GM20431 (cell line): ENCODE measurements around the gene USP2.

Experiments used
- in situ Hi-C: fragments of 300-500 bp; cut with MseI, MboI; formaldehyde crosslinking; loops from one replicate; pipeline ENCODE4 v1.15.0; 2020; ENCODE audit warnings: low sequenced_read_pairs; ENCODE audit not compliant: unreplicated experiment

Gene USP2

GRCh38 chr11:119315131-119316015, 66.1 kb downstream of the USP2 start:
- in situ Hi-C loops, result no loop called here

DNA sequence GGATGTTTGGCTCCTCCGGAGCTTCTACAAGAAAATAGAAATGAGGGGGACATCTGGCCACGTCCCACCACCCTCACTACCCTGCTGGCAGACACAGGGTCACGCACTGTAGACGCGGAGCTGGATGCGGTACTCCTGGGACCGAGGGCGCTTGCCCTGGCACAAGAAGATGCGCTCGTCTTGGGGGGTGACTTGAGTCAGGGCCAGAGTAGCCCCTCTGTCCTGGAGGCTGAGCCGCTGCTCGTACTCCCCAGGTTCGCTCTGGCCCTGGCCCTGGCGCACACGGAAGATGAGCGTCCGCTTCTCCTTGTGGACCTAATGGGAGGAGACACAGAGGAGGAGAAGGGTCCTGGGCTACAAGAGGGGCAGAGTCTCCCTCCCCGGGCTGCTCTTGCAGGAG, 66.8 kb downstream of the USP2 start:
- in situ Hi-C loops, result no loop called here

DNA sequence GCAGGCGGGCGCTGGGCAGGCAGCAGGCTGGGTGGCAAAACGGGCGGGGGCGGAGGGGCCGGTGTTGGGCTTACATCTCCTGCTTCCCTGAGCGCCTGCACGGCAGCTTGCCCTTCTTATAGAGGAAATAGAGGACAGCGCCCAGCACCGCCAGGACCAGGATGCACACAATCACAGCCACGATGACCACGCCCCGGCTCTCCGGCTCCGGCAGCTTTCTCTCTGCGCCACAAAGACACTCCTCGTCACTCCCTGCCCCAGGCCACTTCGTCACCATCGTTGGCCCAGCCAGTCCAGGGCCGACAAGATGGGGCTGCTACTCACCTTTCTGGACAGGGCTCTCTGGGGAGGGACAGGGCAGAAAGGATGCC, 70.8 kb downstream of the USP2 start:
- in situ Hi-C loops, result no loop called here

- in situ Hi-C loops, result no loop called here
Observed at GRCh38 chr11:119309953-119310681, 71.4 kb downstream of the USP2 start.

DNA sequence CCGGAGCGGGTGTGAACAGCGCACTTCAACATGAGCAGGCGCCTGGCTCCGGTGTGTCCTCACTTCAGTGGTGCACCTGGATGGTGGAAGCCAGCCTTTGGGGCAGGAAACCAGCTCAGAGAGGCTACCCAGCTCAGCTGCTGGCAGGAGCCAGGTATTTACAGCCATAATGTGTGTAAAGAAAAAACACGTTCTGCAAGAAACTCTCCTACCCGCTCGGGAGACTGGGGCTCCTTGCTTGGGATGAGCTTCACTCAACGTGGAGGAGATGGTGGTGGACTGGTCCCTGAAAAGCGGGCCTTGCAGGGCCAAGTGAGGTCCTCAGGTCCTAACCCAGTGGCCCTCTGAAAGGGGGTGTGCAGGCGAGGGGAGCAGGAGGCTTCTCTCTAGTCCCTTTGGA, 72.1 kb downstream of the USP2 start:
- in situ Hi-C loops, result no loop called here

GRCh38 chr11:119307974-119308373, 73.5 kb downstream of the USP2 start:
- in situ Hi-C loops, result no loop called here

- in situ Hi-C loops, result no loop called here
Observed at GRCh38 chr11:119307219-119307618, 74.3 kb downstream of the USP2 start.

DNA sequence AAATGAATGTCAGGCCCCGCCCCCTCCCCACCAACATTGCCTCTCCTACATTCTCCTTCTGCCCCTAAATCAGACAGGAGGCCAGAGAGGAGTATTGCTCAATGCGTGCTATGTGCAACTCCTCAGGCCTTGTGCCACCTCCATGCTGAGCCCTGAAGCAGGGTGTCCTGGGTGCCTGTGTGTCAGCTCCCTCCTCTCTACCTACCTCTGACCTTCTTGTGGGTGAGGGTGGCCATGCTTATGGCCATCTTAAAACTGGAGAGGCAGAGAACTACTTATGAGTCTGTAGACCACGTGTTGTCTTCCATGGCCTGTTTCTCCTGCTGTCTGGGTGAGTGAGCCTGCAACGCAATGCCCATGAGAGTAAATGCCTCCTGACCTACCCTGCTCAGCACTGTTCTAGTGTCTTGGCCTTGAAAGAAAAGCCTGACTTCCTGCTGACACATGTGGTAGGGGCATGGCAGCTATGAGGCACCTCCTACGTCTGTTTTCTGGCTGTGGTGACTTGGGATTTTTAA, 75.1 kb downstream of the USP2 start:
- in situ Hi-C loops, result no loop called here

GRCh38 chr11:119305556-119306372, 75.7 kb downstream of the USP2 start:
- in situ Hi-C loops, result no loop called here
